Stimulated activated CD4-positive, alpha-beta T cell treated with anti-CD3 and anti-CD28 coated beads, Interleukin-12 subunit alpha, Interleukin-12 subunit beta, amount 100 ng/mL, for 24 hours (primary cell): ENCODE measurements around the gene SEC14L5.
A peak's percentile ranks its signal among the peaks of the same experiment; 100 is the strongest.

Source experiments
- DNase-seq, 2 experiments: peaks; one replicate each; pipeline ENCODE4 v3.0.0-alpha.2; 2020; ENCODE audit warnings: low read depth in 2 of 2

Gene SEC14L5

GRCh38 chr16:4957720-4958509 lies at the start of gene SEC14L5:
SEC14L5 (plus strand) TSS chr16:4958330; CDS start chr16:4959324, 994 bp downstream.
- DNase-seq = peak; percentile 83 to 93

- DNase-seq = no peak
Measured at GRCh38 chr16:4908854-4909401, 49.2 kb upstream of the SEC14L5 start.

GRCh38 chr16:4909825-4910224 lies 48.3 kb upstream of the SEC14L5 start:
- DNase-seq = no peak

- DNase-seq = no peak
Measured at GRCh38 chr16:4910828-4911227, 47.3 kb upstream of the SEC14L5 start.

- DNase-seq = no peak
Measured at GRCh38 chr16:4911970-4912386, 46.2 kb upstream of the SEC14L5 start.

GRCh38 chr16:4913130-4913773 lies 44.9 kb upstream of the SEC14L5 start:
- DNase-seq = no peak

- no peak for DNase-seq
Measured at GRCh38 chr16:4913774-4914525, 44.2 kb upstream of the SEC14L5 start.

GRCh38 chr16:4914528-4915225 lies 43.5 kb upstream of the SEC14L5 start:
- DNase-seq = no peak

GRCh38 chr16:4915226-4915761 lies 42.8 kb upstream of the SEC14L5 start:
- no peak for DNase-seq

- DNase-seq = no peak
Measured at GRCh38 chr16:4917117-4917516, 41.0 kb upstream of the SEC14L5 start.

GRCh38 chr16:4918781-4919251 lies 39.3 kb upstream of the SEC14L5 start:
- DNase-seq = no peak

GRCh38 chr16:4920826-4921225 lies 37.3 kb upstream of the SEC14L5 start:
- DNase-seq = no peak

- DNase-seq = no peak
Measured at GRCh38 chr16:4922721-4923342, 35.3 kb upstream of the SEC14L5 start.

- no peak for DNase-seq
Measured at GRCh38 chr16:4923853-4924252, 34.3 kb upstream of the SEC14L5 start.

- DNase-seq = no peak
Measured at GRCh38 chr16:4924593-4925292, 33.4 kb upstream of the SEC14L5 start.

- DNase-seq = no peak
Measured at GRCh38 chr16:4925293-4925607, 32.9 kb upstream of the SEC14L5 start.

- no peak for DNase-seq
Measured at GRCh38 chr16:4925791-4926190, 32.3 kb upstream of the SEC14L5 start.

GRCh38 chr16:4926928-4927327 lies 31.2 kb upstream of the SEC14L5 start:
- DNase-seq = no peak

GRCh38 chr16:4927661-4928060 lies 30.5 kb upstream of the SEC14L5 start:
- DNase-seq = no peak

- DNase-seq = no peak
Measured at GRCh38 chr16:4928227-4928626, 29.9 kb upstream of the SEC14L5 start.
